B cell (primary cell): ENCODE measurements around the gene WFDC9. TPM values are rescaled to one million over a fixed set of nuclear protein-coding genes. Genes with fewer than 3 reads are reported as not detected.
"Not testable (repeated sequence)": the region's sequence is repeated elsewhere in the genome, so short reads cannot be mapped to it uniquely, and the experiment has no call there.

Experiments used
- ATAC-seq: fragments of 200-7000 bp; cut with Tn5 transposase; one replicate; pipeline ENCODE4 v1.10.0; 2021; ENCODE audit warnings: low read depth, mild to moderate bottlenecking, moderate number of reproducible peaks, moderate library complexity
- CTCF ChIA-PET: fragments of 350-600 bp; sonication (Branson Sonifier 250); formaldehyde crosslinking; loops from one replicate; lab custom pipeline; 2021; ENCODE audit warnings: antibody characterized with exemption, inconsistent platforms; lab: Charles Lee
- POLR2A ChIA-PET: fragments of 350-600 bp; sonication (Branson Sonifier 250); formaldehyde crosslinking; loops from one replicate; lab custom pipeline; 2021; ENCODE audit warnings: antibody characterized with exemption; lab: Charles Lee
- DNase-seq: peaks from one replicate; pipeline ENCODE4 v3.0.0; 2013
- H2AFZ ChIP-seq: 2 replicates; pipeline ENCODE4 v1.6.1; 2012; ENCODE audit warnings: mild to moderate bottlenecking, low read depth, low read length; ENCODE audit not compliant: insufficient read depth, poor library complexity, severe bottlenecking
- H3K27ac ChIP-seq, 2 donors: 1 replicate in 1 of 2; 2 replicates in 1 of 2; pipeline ENCODE4 v1.5.1; 2012 to 2013; ENCODE audit warnings: low read length in 2 of 2, mild to moderate bottlenecking in 2 of 2, moderate library complexity in 1 of 2
- H3K27me3 ChIP-seq, 4 experiments: fragments of 200-600 bp in 1 of 4; sonication (generic) in 1 of 4; replicated peaks in 1 of 4; 1 replicate in 2 of 4; 2 replicates in 2 of 4; pipeline versions ENCODE4 v1.6.1 to v1.7.0; 2013 to 2016; ENCODE audit warnings: low read length in 3 of 4, mild to moderate bottlenecking in 2 of 4, mixed read lengths in 1 of 4, moderate library complexity in 1 of 4; ENCODE audit not compliant: insufficient read depth in 4 of 4, control insufficient read depth in 3 of 4; ENCODE audit errors: control extremely low read depth in 1 of 4
- H3K36me3 ChIP-seq, 2 experiments: replicated peaks in 1 of 2; 1 replicate in 1 of 2; 2 replicates in 1 of 2; pipeline versions ENCODE4 v1.6.1 to v1.7.1; 2013; ENCODE audit warnings: low read length in 1 of 2; ENCODE audit not compliant: insufficient read depth in 2 of 2, control insufficient read depth in 1 of 2; ENCODE audit errors: control extremely low read depth in 1 of 2, extremely low read depth in 1 of 2
- H3K4me1 ChIP-seq, 2 donors: fragments of 200-600 bp in 1 of 2; sonication (generic) in 1 of 2; 1 replicate in 1 of 2; 2 replicates in 1 of 2; pipeline versions ENCODE4 v1.5.1 to v1.6.1; 2013 to 2017; ENCODE audit warnings: low read length in 2 of 2; ENCODE audit not compliant: control insufficient read depth in 2 of 2, insufficient read depth in 2 of 2
- H3K4me2 ChIP-seq: replicated peaks from 2 replicates; pipeline ENCODE3; 2012; ENCODE audit warnings: mild to moderate bottlenecking, low read depth, low read length; ENCODE audit not compliant: poor library complexity, severe bottlenecking
- H3K4me3 ChIP-seq, 5 experiments: fragments of 200-600 bp in 1 of 5; sonication (generic) in 1 of 5; 1 replicate in 3 of 5; 2 replicates in 2 of 5; pipeline versions ENCODE4 v1.5.1 to v1.7.0; 2011 to 2016; ENCODE audit warnings: low read length in 4 of 5, mild to moderate bottlenecking in 4 of 5, low read depth in 2 of 5, control low read depth in 1 of 5, moderate library complexity in 1 of 5; ENCODE audit not compliant: insufficient read depth in 1 of 5; ENCODE audit errors: control extremely low read depth in 1 of 5, extremely low read depth in 1 of 5
- H3K79me2 ChIP-seq: fragments of 200-600 bp; sonication (generic); one replicate; pipeline ENCODE4 v1.6.0; 2016; ENCODE audit warnings: low read length; ENCODE audit not compliant: control insufficient read depth, insufficient read depth
- H3K9ac ChIP-seq: fragments of 200-600 bp; sonication (generic); 2 replicates; pipeline ENCODE4 v1.6.1; 2017; ENCODE audit warnings: mild to moderate bottlenecking, low read length, moderate library complexity
- H3K9me3 ChIP-seq, 3 donors: one replicate each; pipeline versions ENCODE4 v1.6.1 to v1.7.1; 2013; ENCODE audit warnings: low read length in 2 of 3; ENCODE audit not compliant: control insufficient read depth in 2 of 3, insufficient read depth in 1 of 3; ENCODE audit errors: control extremely low read depth in 1 of 3
- H4K20me1 ChIP-seq: 2 replicates; pipeline ENCODE4 v1.6.0; 2012; ENCODE audit warnings: mild to moderate bottlenecking, low read length; ENCODE audit not compliant: insufficient read depth, control insufficient read depth, poor library complexity, severe bottlenecking
- H3K27ac Mint-ChIP-seq: one replicate; pipeline ENCODE4 v1.8.0; 2021; ENCODE audit warnings: mixed read lengths
- H3K27me3 Mint-ChIP-seq: one replicate; pipeline ENCODE4 v1.8.0; 2021; ENCODE audit warnings: mixed read lengths
- H3K4me1 Mint-ChIP-seq: one replicate; pipeline ENCODE4 v1.8.0; 2021; ENCODE audit warnings: mixed read lengths
- H3K4me3 Mint-ChIP-seq: one replicate; pipeline ENCODE4 v1.8.0; 2021; ENCODE audit warnings: mixed read lengths
- H3K9me3 Mint-ChIP-seq: one replicate; pipeline ENCODE4 v1.8.0; 2022; ENCODE audit warnings: mixed read lengths; ENCODE audit not compliant: insufficient read depth
- EZH2 ChIP-seq: IDR thresholded peaks from 2 replicates; pipeline ENCODE4 v1.6.1; 2012; ENCODE audit warnings: borderline replicate concordance, low read depth, mild to moderate bottlenecking, moderate library complexity, low read length; ENCODE audit not compliant: insufficient read depth, poor library complexity, severe bottlenecking
- WGBS: methylation state at CpG from one replicate; pipeline ENCODE4 v1.1.5; 2013; ENCODE audit warnings: missing lambda C conversion rate; ENCODE audit not compliant: insufficient coverage; 5-methylcytosine and 5-hydroxymethylcytosine counted together
- intact Hi-C: fragments of 100-400 bp; cut with micrococcal nuclease; formaldehyde crosslinking; loops from one replicate; pipeline ENCODE4 v1.10.0; 2022
- polyA plus RNA-seq: library from polyadenylated mRNA; depleted of rRNA; stranded (reverse); fragments of >200 nt; gene quantifications from 2 replicates; pipeline ENCODE4 v1.2.3, GENCODE V29; 2012
- total RNA-seq, 2 donors: library from RNA; stranded (reverse); fragments of 120-200 nt in 1 of 2; gene quantifications; 1 replicate in 1 of 2; 2 replicates in 1 of 2; pipeline versions ENCODE4 v1.2.3 to v1.2.4, GENCODE V29; 2013 to 2022
- TF ChIP-seq, protein P1 (sequence below): fragments of 200-600 bp; IDR thresholded peaks from one replicate; pipeline ENCODE4 v1.8.0; 2022; ENCODE audit warnings: antibody characterized with exemption, mild to moderate bottlenecking

WFDC9 gene
- total and polyA plus RNA-seq, 2 donors (not counting 1 experiment from before 2014, with no cell fraction given): not detected

DNA sequence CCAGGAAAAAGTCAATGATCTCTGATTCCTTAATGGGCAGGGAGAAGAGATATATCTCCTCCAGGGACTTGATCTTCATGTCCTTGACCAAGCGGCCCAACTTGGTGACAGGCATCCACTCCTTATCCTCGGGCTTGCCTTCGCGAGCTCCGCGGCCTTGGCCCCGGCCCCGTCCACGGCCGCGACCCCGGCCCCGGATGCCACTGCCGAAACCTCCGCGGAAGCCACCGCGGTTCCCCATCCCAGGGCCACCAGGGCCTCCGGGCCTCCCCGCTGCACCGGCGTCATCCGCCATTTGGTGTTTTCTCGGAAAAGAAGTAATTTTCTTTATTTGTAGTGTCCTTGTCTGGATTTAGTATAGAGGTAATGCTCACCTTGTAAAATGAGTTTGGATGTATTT is 10.0 kb upstream of the WFDC9 start:
- H3K4me2 ChIP-seq, H3K27ac ChIP-seq, CTCF ChIA-PET, H3K4me1 Mint-ChIP-seq, ATAC-seq, H3K9me3 ChIP-seq, H2AFZ ChIP-seq, H3K9ac ChIP-seq, H3K4me3 Mint-ChIP-seq, H4K20me1 ChIP-seq, intact Hi-C loops, POLR2A ChIA-PET, H3K79me2 ChIP-seq, H3K4me3 ChIP-seq, H3K9me3 Mint-ChIP-seq, H3K27ac Mint-ChIP-seq, DNase-seq, H3K4me1 ChIP-seq, H3K27me3 ChIP-seq, H3K36me3 ChIP-seq: not testable (repeated sequence)
- H3K27me3 Mint-ChIP-seq: peaks cover 21% of the 10 kb centered on the region
- 96% methylated on average over 9 of the region's 24 CpGs for WGBS

DNA sequence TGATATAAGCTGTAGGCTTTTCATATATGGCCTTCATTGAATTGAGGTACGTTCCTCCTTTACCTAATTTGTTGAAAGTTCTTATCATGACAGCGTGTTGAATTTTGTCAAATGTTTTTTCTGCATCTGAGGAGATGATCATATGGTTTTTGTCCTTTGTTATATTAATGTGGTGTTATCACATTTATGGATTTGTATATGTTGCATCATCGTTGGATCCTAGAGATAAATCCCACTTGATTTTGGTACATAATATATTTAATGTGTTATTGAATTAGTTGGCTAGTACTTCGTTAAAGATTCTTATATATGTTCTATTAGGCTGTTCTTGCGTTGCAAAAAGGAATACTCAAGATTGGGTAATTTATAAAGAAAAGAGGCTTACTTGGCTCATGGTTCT is 8.6 kb upstream of the WFDC9 start:
- peaks cover 20% of the 10 kb centered on the region for H3K27me3 Mint-ChIP-seq
- Histone ChIP-seq H3K27ac (no peak overlapping the region), H3K4me3 (no peak overlapping the region), H3K4me2 (no peak overlapping the region), H2AFZ (no peak overlapping the region), H3K79me2 (no peaks in the 10 kb centered on the region), H3K9me3 (no peaks in the 10 kb centered on the region), H4K20me1 (no peaks in the 10 kb centered on the region), H3K9ac (no peak overlapping the region), H3K36me3 (no peaks in the 10 kb centered on the region), H3K4me1 (no peaks in the 10 kb centered on the region), H3K27me3 (no peaks in the 10 kb centered on the region)
- POLR2A ChIA-PET: no interaction called here
- no peak for TF ChIP-seq EZH2
- TF ChIP-seq, protein P1, sequence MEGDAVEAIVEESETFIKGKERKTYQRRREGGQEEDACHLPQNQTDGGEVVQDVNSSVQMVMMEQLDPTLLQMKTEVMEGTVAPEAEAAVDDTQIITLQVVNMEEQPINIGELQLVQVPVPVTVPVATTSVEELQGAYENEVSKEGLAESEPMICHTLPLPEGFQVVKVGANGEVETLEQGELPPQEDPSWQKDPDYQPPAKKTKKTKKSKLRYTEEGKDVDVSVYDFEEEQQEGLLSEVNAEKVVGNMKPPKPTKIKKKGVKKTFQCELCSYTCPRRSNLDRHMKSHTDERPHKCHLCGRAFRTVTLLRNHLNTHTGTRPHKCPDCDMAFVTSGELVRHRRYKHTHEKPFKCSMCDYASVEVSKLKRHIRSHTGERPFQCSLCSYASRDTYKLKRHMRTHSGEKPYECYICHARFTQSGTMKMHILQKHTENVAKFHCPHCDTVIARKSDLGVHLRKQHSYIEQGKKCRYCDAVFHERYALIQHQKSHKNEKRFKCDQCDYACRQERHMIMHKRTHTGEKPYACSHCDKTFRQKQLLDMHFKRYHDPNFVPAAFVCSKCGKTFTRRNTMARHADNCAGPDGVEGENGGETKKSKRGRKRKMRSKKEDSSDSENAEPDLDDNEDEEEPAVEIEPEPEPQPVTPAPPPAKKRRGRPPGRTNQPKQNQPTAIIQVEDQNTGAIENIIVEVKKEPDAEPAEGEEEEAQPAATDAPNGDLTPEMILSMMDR: no peak
- H3K27ac Mint-ChIP-seq: no peak overlapping the region
- CTCF ChIA-PET: no interaction called here
- no peaks in the 10 kb centered on the region for H3K4me1 Mint-ChIP-seq
- DNase-seq (no peak), ATAC-seq (no peak)
- peaks cover 3% of the 10 kb centered on the region for H3K9me3 Mint-ChIP-seq
- 90% methylated on average over 2 of the region's 5 CpGs for WGBS
- no peak overlapping the region for H3K4me3 Mint-ChIP-seq
- intact Hi-C loops: no loop called here
